B cell (primary cell): Measurements from ENCODE around the gene FLNA. TPM values are rescaled to one million over a fixed set of nuclear protein-coding genes. Genes with fewer than 3 reads are reported as not detected.

Experiments used
- ATAC-seq: fragments of 200-7000 bp; cut with Tn5 transposase; one replicate; pipeline ENCODE4 v1.10.0; 2021; ENCODE audit warnings: low read depth, mild to moderate bottlenecking, moderate number of reproducible peaks, moderate library complexity
- CTCF ChIA-PET: fragments of 350-600 bp; sonication (Branson Sonifier 250); formaldehyde crosslinking; loops from one replicate; lab custom pipeline; 2021; ENCODE audit warnings: antibody characterized with exemption, inconsistent platforms; lab: Charles Lee
- POLR2A ChIA-PET: fragments of 350-600 bp; sonication (Branson Sonifier 250); formaldehyde crosslinking; loops from one replicate; lab custom pipeline; 2021; ENCODE audit warnings: antibody characterized with exemption; lab: Charles Lee
- DNase-seq: peaks from one replicate; pipeline ENCODE4 v3.0.0; 2013
- H2AFZ ChIP-seq: 2 replicates; pipeline ENCODE4 v1.6.1; 2012; ENCODE audit warnings: mild to moderate bottlenecking, low read depth, low read length; ENCODE audit not compliant: insufficient read depth, poor library complexity, severe bottlenecking
- H3K27ac ChIP-seq, 2 donors: 1 replicate in 1 of 2; 2 replicates in 1 of 2; pipeline ENCODE4 v1.5.1; 2012 to 2013; ENCODE audit warnings: low read length in 2 of 2, mild to moderate bottlenecking in 2 of 2, moderate library complexity in 1 of 2
- H3K27me3 ChIP-seq, 4 experiments: fragments of 200-600 bp in 1 of 4; sonication (generic) in 1 of 4; replicated peaks in 1 of 4; 1 replicate in 2 of 4; 2 replicates in 2 of 4; pipeline versions ENCODE4 v1.6.1 to v1.7.0; 2013 to 2016; ENCODE audit warnings: low read length in 3 of 4, mild to moderate bottlenecking in 2 of 4, mixed read lengths in 1 of 4, moderate library complexity in 1 of 4; ENCODE audit not compliant: insufficient read depth in 4 of 4, control insufficient read depth in 3 of 4; ENCODE audit errors: control extremely low read depth in 1 of 4
- H3K36me3 ChIP-seq, 2 experiments: replicated peaks in 1 of 2; 1 replicate in 1 of 2; 2 replicates in 1 of 2; pipeline versions ENCODE4 v1.6.1 to v1.7.1; 2013; ENCODE audit warnings: low read length in 1 of 2; ENCODE audit not compliant: insufficient read depth in 2 of 2, control insufficient read depth in 1 of 2; ENCODE audit errors: control extremely low read depth in 1 of 2, extremely low read depth in 1 of 2
- H3K4me1 ChIP-seq, 2 donors: fragments of 200-600 bp in 1 of 2; sonication (generic) in 1 of 2; 1 replicate in 1 of 2; 2 replicates in 1 of 2; pipeline versions ENCODE4 v1.5.1 to v1.6.1; 2013 to 2017; ENCODE audit warnings: low read length in 2 of 2; ENCODE audit not compliant: control insufficient read depth in 2 of 2, insufficient read depth in 2 of 2
- H3K4me2 ChIP-seq: replicated peaks from 2 replicates; pipeline ENCODE3; 2012; ENCODE audit warnings: mild to moderate bottlenecking, low read depth, low read length; ENCODE audit not compliant: poor library complexity, severe bottlenecking
- H3K4me3 ChIP-seq, 5 experiments: fragments of 200-600 bp in 1 of 5; sonication (generic) in 1 of 5; 1 replicate in 3 of 5; 2 replicates in 2 of 5; pipeline versions ENCODE4 v1.5.1 to v1.7.0; 2011 to 2016; ENCODE audit warnings: low read length in 4 of 5, mild to moderate bottlenecking in 4 of 5, low read depth in 2 of 5, control low read depth in 1 of 5, moderate library complexity in 1 of 5; ENCODE audit not compliant: insufficient read depth in 1 of 5; ENCODE audit errors: control extremely low read depth in 1 of 5, extremely low read depth in 1 of 5
- H3K79me2 ChIP-seq: fragments of 200-600 bp; sonication (generic); one replicate; pipeline ENCODE4 v1.6.0; 2016; ENCODE audit warnings: low read length; ENCODE audit not compliant: control insufficient read depth, insufficient read depth
- H3K9ac ChIP-seq: fragments of 200-600 bp; sonication (generic); 2 replicates; pipeline ENCODE4 v1.6.1; 2017; ENCODE audit warnings: mild to moderate bottlenecking, low read length, moderate library complexity
- H3K9me3 ChIP-seq, 3 donors: one replicate each; pipeline versions ENCODE4 v1.6.1 to v1.7.1; 2013; ENCODE audit warnings: low read length in 2 of 3; ENCODE audit not compliant: control insufficient read depth in 2 of 3, insufficient read depth in 1 of 3; ENCODE audit errors: control extremely low read depth in 1 of 3
- H4K20me1 ChIP-seq: 2 replicates; pipeline ENCODE4 v1.6.0; 2012; ENCODE audit warnings: mild to moderate bottlenecking, low read length; ENCODE audit not compliant: insufficient read depth, control insufficient read depth, poor library complexity, severe bottlenecking
- H3K27ac Mint-ChIP-seq: one replicate; pipeline ENCODE4 v1.8.0; 2021; ENCODE audit warnings: mixed read lengths
- H3K27me3 Mint-ChIP-seq: one replicate; pipeline ENCODE4 v1.8.0; 2021; ENCODE audit warnings: mixed read lengths
- H3K4me1 Mint-ChIP-seq: one replicate; pipeline ENCODE4 v1.8.0; 2021; ENCODE audit warnings: mixed read lengths
- H3K4me3 Mint-ChIP-seq: one replicate; pipeline ENCODE4 v1.8.0; 2021; ENCODE audit warnings: mixed read lengths
- H3K9me3 Mint-ChIP-seq: one replicate; pipeline ENCODE4 v1.8.0; 2022; ENCODE audit warnings: mixed read lengths; ENCODE audit not compliant: insufficient read depth
- EZH2 ChIP-seq: IDR thresholded peaks from 2 replicates; pipeline ENCODE4 v1.6.1; 2012; ENCODE audit warnings: borderline replicate concordance, low read depth, mild to moderate bottlenecking, moderate library complexity, low read length; ENCODE audit not compliant: insufficient read depth, poor library complexity, severe bottlenecking
- WGBS: methylation state at CpG from one replicate; pipeline ENCODE4 v1.1.5; 2013; ENCODE audit warnings: missing lambda C conversion rate; ENCODE audit not compliant: insufficient coverage; 5-methylcytosine and 5-hydroxymethylcytosine counted together
- intact Hi-C: fragments of 100-400 bp; cut with micrococcal nuclease; formaldehyde crosslinking; loops from one replicate; pipeline ENCODE4 v1.10.0; 2022
- polyA plus RNA-seq: library from polyadenylated mRNA; depleted of rRNA; stranded (reverse); fragments of >200 nt; gene quantifications from 2 replicates; pipeline ENCODE4 v1.2.3, GENCODE V29; 2012
- small RNA-seq: library from RNA; depleted of rRNA; stranded (forward); fragments of <200 nt; gene quantifications from one replicate; pipeline ENCODE3, GENCODE V24; 2012; ENCODE audit warnings: low replicate concordance, low read depth; ENCODE audit not compliant: insufficient read length
- total RNA-seq, 2 donors: library from RNA; stranded (reverse); fragments of 120-200 nt in 1 of 2; gene quantifications; 1 replicate in 1 of 2; 2 replicates in 1 of 2; pipeline versions ENCODE4 v1.2.3 to v1.2.4, GENCODE V29; 2013 to 2022
- TF ChIP-seq, protein P1 (sequence below): fragments of 200-600 bp; IDR thresholded peaks from one replicate; pipeline ENCODE4 v1.8.0; 2022; ENCODE audit warnings: antibody characterized with exemption, mild to moderate bottlenecking

The FLNA gene
- total and polyA plus RNA-seq, 2 donors (not counting 1 experiment from before 2014, with no cell fraction given): 342 to 510 TPM

DNA sequence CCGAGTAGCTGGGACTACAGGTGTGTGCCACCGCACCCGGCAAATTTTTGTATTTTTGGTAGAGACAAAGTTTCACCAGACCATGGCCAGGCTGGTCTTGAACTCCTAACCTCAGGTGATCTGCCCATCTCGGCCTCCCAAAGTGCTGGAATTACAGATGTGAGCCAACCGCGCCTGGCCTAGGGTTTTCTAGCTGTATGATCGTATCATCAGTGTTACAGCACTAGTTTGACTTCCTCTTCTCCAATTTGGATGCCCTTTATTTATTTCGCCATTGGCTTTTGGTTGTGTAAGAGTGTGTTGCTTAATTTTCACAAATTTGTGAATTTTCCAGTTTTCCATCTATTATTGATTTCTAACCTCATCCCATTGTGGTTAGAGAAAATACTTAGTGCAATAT lies 73.6 kb downstream of the FLNA start:
- Histone ChIP-seq H3K9me3 (no peaks in the 10 kb centered on the region), H4K20me1 (no peaks in the 10 kb centered on the region), H3K9ac (no peak overlapping the region), H3K27me3 (no peaks in the 10 kb centered on the region), H2AFZ (no peak overlapping the region), H3K79me2 (no peaks in the 10 kb centered on the region), H3K4me1 (peaks cover 23 to 30% of the 10 kb centered on the region in 2 donors), H3K4me3 (no peak overlapping the region), H3K36me3 (no peaks in the 10 kb centered on the region), H3K27ac (no peak overlapping the region), H3K4me2 (no peak overlapping the region)
- Mint-ChIP-seq H3K27me3 (no peaks in the 10 kb centered on the region), H3K4me1 (peaks cover 31% of the 10 kb centered on the region), H3K4me3 (no peak overlapping the region), H3K9me3 (no peaks in the 10 kb centered on the region), H3K27ac (no peak overlapping the region)
- intact Hi-C loops: no loop called here
- TF ChIP-seq EZH2: no peak
- TF ChIP-seq, protein P1, sequence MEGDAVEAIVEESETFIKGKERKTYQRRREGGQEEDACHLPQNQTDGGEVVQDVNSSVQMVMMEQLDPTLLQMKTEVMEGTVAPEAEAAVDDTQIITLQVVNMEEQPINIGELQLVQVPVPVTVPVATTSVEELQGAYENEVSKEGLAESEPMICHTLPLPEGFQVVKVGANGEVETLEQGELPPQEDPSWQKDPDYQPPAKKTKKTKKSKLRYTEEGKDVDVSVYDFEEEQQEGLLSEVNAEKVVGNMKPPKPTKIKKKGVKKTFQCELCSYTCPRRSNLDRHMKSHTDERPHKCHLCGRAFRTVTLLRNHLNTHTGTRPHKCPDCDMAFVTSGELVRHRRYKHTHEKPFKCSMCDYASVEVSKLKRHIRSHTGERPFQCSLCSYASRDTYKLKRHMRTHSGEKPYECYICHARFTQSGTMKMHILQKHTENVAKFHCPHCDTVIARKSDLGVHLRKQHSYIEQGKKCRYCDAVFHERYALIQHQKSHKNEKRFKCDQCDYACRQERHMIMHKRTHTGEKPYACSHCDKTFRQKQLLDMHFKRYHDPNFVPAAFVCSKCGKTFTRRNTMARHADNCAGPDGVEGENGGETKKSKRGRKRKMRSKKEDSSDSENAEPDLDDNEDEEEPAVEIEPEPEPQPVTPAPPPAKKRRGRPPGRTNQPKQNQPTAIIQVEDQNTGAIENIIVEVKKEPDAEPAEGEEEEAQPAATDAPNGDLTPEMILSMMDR: no peak
- no peak for ATAC-seq
- DNase-seq: no peak
- ChIA-PET CTCF (interaction anchor here (0.8 to 1.3 kb wide), 2 partner anchors 9 to 30 kb away, joined by 3 to 4 read pairs; no protein-coding TSS in a partner anchor), POLR2A (no interaction called here)
- WGBS: 100% methylated on average over 3 of the region's 8 CpGs

Small RNA genes lying within 50 kb of the gene (small RNA-seq; reads per million reads assigned to genes)
- not detected for gene SNORA70

Other genes with a start within 250 kb of the FLNA start
- not detected in 2 replicates for gene OPN1LW, start 230.4 kb downstream of the FLNA start, total RNA-seq
- not detected in 2 replicates for gene OPN1LW, start 230.4 kb downstream of the FLNA start, polyA plus RNA-seq
- not detected in 2 replicates for gene OPN1MW, start 192.0 kb downstream of the FLNA start, total RNA-seq
- gene OPN1MW, start 192.0 kb downstream of the FLNA start, polyA plus RNA-seq: not detected in 2 replicates
- not detected in 2 replicates for gene OPN1MW2, start 154.9 kb downstream of the FLNA start, total RNA-seq
- gene OPN1MW2, start 154.9 kb downstream of the FLNA start, polyA plus RNA-seq: not detected in 2 replicates
- gene OPN1MW3, start 117.1 kb downstream of the FLNA start, total RNA-seq: not detected in 2 replicates
- not detected in 2 replicates for gene OPN1MW3, start 117.1 kb downstream of the FLNA start, polyA plus RNA-seq
- not detected in 2 replicates for gene TEX28, start 79.5 kb downstream of the FLNA start, total RNA-seq
- gene TEX28, start 79.5 kb downstream of the FLNA start, polyA plus RNA-seq: not detected in 2 replicates
- gene TKTL1, start 78.8 kb downstream of the FLNA start, total RNA-seq: 0.22 and 0.96 TPM in 2 replicates
- 0.18 and 0.37 TPM in 2 replicates for gene TKTL1, start 78.8 kb downstream of the FLNA start, polyA plus RNA-seq
- 67.2 and 81.7 TPM in 2 replicates for gene EMD, start 4.7 kb upstream of the FLNA start, total RNA-seq
- 132 and 156 TPM in 2 replicates for gene EMD, start 4.7 kb upstream of the FLNA start, polyA plus RNA-seq
- 3,946 and 4,073 TPM in 2 replicates for gene RPL10, start 23.7 kb upstream of the FLNA start, total RNA-seq
- 9,737 and 16,482 TPM in 2 replicates for gene RPL10, start 23.7 kb upstream of the FLNA start, polyA plus RNA-seq
- gene DNASE1L1, start 34.6 kb upstream of the FLNA start, total RNA-seq: 24.6 TPM in 2 replicates
- 30.4 and 49.2 TPM in 2 replicates for gene DNASE1L1, start 34.6 kb upstream of the FLNA start, polyA plus RNA-seq
- gene TAFAZZIN, start 36.9 kb upstream of the FLNA start, total RNA-seq: 117 and 118 TPM in 2 replicates
- 224 and 241 TPM in 2 replicates for gene TAFAZZIN, start 36.9 kb upstream of the FLNA start, polyA plus RNA-seq
- 55.6 and 57.7 TPM in 2 replicates for gene ATP6AP1, start 54.0 kb upstream of the FLNA start, total RNA-seq
- gene ATP6AP1, start 54.0 kb upstream of the FLNA start, polyA plus RNA-seq: 38.9 and 47.1 TPM in 2 replicates
- gene GDI1, start 62.5 kb upstream of the FLNA start, total RNA-seq: 194 and 199 TPM in 2 replicates
- 311 and 436 TPM in 2 replicates for gene GDI1, start 62.5 kb upstream of the FLNA start, polyA plus RNA-seq
- 70.4 and 79.8 TPM in 2 replicates for gene FAM50A, start 69.5 kb upstream of the FLNA start, total RNA-seq
- gene FAM50A, start 69.5 kb upstream of the FLNA start, polyA plus RNA-seq: 44.5 and 60.0 TPM in 2 replicates
- 114 and 120 TPM in 2 replicates for gene PLXNA3, start 83.6 kb upstream of the FLNA start, total RNA-seq
- gene PLXNA3, start 83.6 kb upstream of the FLNA start, polyA plus RNA-seq: 50.5 and 68.6 TPM in 2 replicates
- 17.0 and 19.3 TPM in 2 replicates for gene LAGE3, start 104.6 kb upstream of the FLNA start, total RNA-seq
- gene LAGE3, start 104.6 kb upstream of the FLNA start, polyA plus RNA-seq: 13.6 and 19.9 TPM in 2 replicates
- 23.3 and 29.5 TPM in 2 replicates for gene UBL4A, start 112.0 kb upstream of the FLNA start, total RNA-seq
- 7.7 and 13.1 TPM in 2 replicates for gene UBL4A, start 112.0 kb upstream of the FLNA start, polyA plus RNA-seq
- gene SLC10A3, start 116.0 kb upstream of the FLNA start, total RNA-seq: 16.7 and 17.9 TPM in 2 replicates
- 26.6 and 36.9 TPM in 2 replicates for gene SLC10A3, start 116.0 kb upstream of the FLNA start, polyA plus RNA-seq
- gene FAM3A, start 141.6 kb upstream of the FLNA start, total RNA-seq: 39.6 and 43.3 TPM in 2 replicates
- gene FAM3A, start 141.6 kb upstream of the FLNA start, polyA plus RNA-seq: 59.4 and 61.1 TPM in 2 replicates
- 57.2 and 61.2 TPM in 2 replicates for gene G6PD, start 172.2 kb upstream of the FLNA start, total RNA-seq
- gene G6PD, start 172.2 kb upstream of the FLNA start, polyA plus RNA-seq: 64.4 and 66.0 TPM in 2 replicates
- gene IKBKG, start 173.0 kb upstream of the FLNA start, total RNA-seq: 65.1 and 72.0 TPM in 2 replicates
- 43.9 and 46.7 TPM in 2 replicates for gene IKBKG, start 173.0 kb upstream of the FLNA start, polyA plus RNA-seq
- not detected in 2 replicates for gene CTAG1A, start 210.5 kb upstream of the FLNA start, total RNA-seq
- not detected in 2 replicates for gene CTAG1A, start 210.5 kb upstream of the FLNA start, polyA plus RNA-seq
- gene CTAG1B, start 244.6 kb upstream of the FLNA start, total RNA-seq: not detected in 2 replicates
- gene CTAG1B, start 244.6 kb upstream of the FLNA start, polyA plus RNA-seq: 0.09 TPM in 1 of 2 replicates, not detected in the other